IMR-90 (cell line): Measurements from ENCODE around the gene TP73. TPM values are rescaled to one million over a fixed set of nuclear protein-coding genes. Genes with fewer than 3 reads are reported as not detected.

Source experiments
- ATAC-seq: fragments of 200-7000 bp; cut with Tn5 transposase; 2 replicates; pipeline ENCODE4 v1.9.1; 2020; ENCODE audit warnings: low read depth, mild to moderate bottlenecking, moderate library complexity
- BruUV-seq: library from RNA; stranded (reverse); fragments of 400-500 nt; replicated peaks from 2 replicates; lab custom pipeline; 2021; lab: Mats Ljungman, UMichigan
- CTCF ChIA-PET: fragments of 300-600 bp; formaldehyde crosslinking; extraction: SDS; loops from one replicate; lab custom pipeline; 2021; ENCODE audit warnings: antibody characterized with exemption; lab: Yijun Ruan, JAX
- POLR2A ChIA-PET: fragments of 300-600 bp; sonication (Branson Sonifier 250); formaldehyde crosslinking; loops from one replicate; lab custom pipeline; 2022; ENCODE audit warnings: antibody characterized with exemption; ENCODE audit not compliant: unreplicated experiment; lab: Charles Lee
- DNase-seq: peaks from one replicate; pipeline ENCODE4 v3.0.0; 2013
- H2AFZ ChIP-seq: replicated peaks from 2 replicates; pipeline ENCODE3; 2013; ENCODE audit warnings: low read length, mild to moderate bottlenecking; ENCODE audit not compliant: poor library complexity
- H2AK5ac ChIP-seq: 2 replicates; pipeline ENCODE4 v1.6.1; 2013; ENCODE audit warnings: low read depth, low read length, inconsistent platforms
- H2AK9ac ChIP-seq: replicated peaks from 2 replicates; pipeline ENCODE3; 2013; ENCODE audit warnings: mild to moderate bottlenecking, low read depth, low read length, moderate library complexity; ENCODE audit not compliant: poor library complexity
- H2BK120ac ChIP-seq: 2 replicates; pipeline ENCODE4 v1.6.1; 2013; ENCODE audit warnings: low read depth, low read length, inconsistent platforms
- H2BK15ac ChIP-seq: 3 replicates; pipeline ENCODE4 v1.6.1; 2013; ENCODE audit warnings: low read depth, low read length, inconsistent platforms
- H2BK20ac ChIP-seq: 2 replicates; pipeline ENCODE4 v1.6.1; 2013; ENCODE audit warnings: low read depth, mild to moderate bottlenecking, inconsistent platforms, low read length, moderate library complexity
- H2BK5ac ChIP-seq: 2 replicates; pipeline ENCODE4 v1.6.1; 2013; ENCODE audit warnings: mild to moderate bottlenecking, low read depth, low read length, inconsistent platforms; ENCODE audit not compliant: poor library complexity, severe bottlenecking
- H3K14ac ChIP-seq: replicated peaks from 2 replicates; pipeline ENCODE4 v1.6.1; 2013; ENCODE audit warnings: low read depth, low read length, inconsistent platforms
- H3K18ac ChIP-seq: 2 replicates; pipeline ENCODE4 v1.6.1; 2013; ENCODE audit warnings: low read depth, low read length, control low read depth
- H3K23ac ChIP-seq: 2 replicates; pipeline ENCODE4 v1.6.1; 2013; ENCODE audit warnings: low read depth, low read length, inconsistent platforms
- H3K27ac ChIP-seq: 2 replicates; pipeline ENCODE4 v1.5.1; 2013; ENCODE audit warnings: mild to moderate bottlenecking, control low read depth, low read length; ENCODE audit not compliant: insufficient read depth
- H3K27me3 ChIP-seq: 2 replicates; pipeline ENCODE4 v1.6.1; 2013; ENCODE audit warnings: low read length; ENCODE audit not compliant: control insufficient read depth, insufficient read depth
- H3K36me3 ChIP-seq: 2 replicates; pipeline ENCODE4 v1.6.1; 2013; ENCODE audit warnings: low read length, mixed read lengths; ENCODE audit not compliant: control insufficient read depth, insufficient read depth
- H3K4ac ChIP-seq: 2 replicates; pipeline ENCODE4 v1.6.1; 2013; ENCODE audit warnings: low read depth, low read length, inconsistent platforms
- H3K4me1 ChIP-seq: 2 replicates; pipeline ENCODE4 v1.6.1; 2013; ENCODE audit warnings: low read length, mixed read lengths; ENCODE audit not compliant: control insufficient read depth, insufficient read depth
- H3K4me2 ChIP-seq: 2 replicates; pipeline ENCODE4 v1.6.1; 2013; ENCODE audit warnings: low read depth, mild to moderate bottlenecking, control low read depth, low read length, moderate library complexity
- H3K4me3 ChIP-seq: 2 replicates; pipeline ENCODE4 v1.5.1; 2013; ENCODE audit warnings: low read depth, mild to moderate bottlenecking, control low read depth, low read length, moderate library complexity; ENCODE audit not compliant: insufficient read depth
- H3K56ac ChIP-seq: 2 replicates; pipeline ENCODE4 v1.6.1; 2013; ENCODE audit warnings: low read length, inconsistent platforms; ENCODE audit not compliant: insufficient read depth; ENCODE audit errors: extremely low read depth
- H3K79me1 ChIP-seq, 2 experiments: 2 replicates each; pipeline ENCODE4 v1.6.1; 2013; ENCODE audit warnings: low read length in 2 of 2, inconsistent platforms in 1 of 2, low read depth in 1 of 2
- H3K9ac ChIP-seq: 2 replicates; pipeline ENCODE4 v1.6.1; 2013; ENCODE audit warnings: low read depth, low read length, control low read depth
- H3K9me1 ChIP-seq: 2 replicates; pipeline ENCODE4 v1.6.1; 2013; ENCODE audit warnings: low read length, inconsistent platforms; ENCODE audit not compliant: insufficient read depth
- H3K9me3 ChIP-seq: 2 replicates; pipeline ENCODE4 v1.6.1; 2013; ENCODE audit warnings: low read length; ENCODE audit not compliant: control insufficient read depth, insufficient read depth
- H4K20me1 ChIP-seq: 2 replicates; pipeline ENCODE4 v1.6.1; 2013; ENCODE audit warnings: low read length, inconsistent platforms; ENCODE audit not compliant: insufficient read depth
- H4K5ac ChIP-seq: 2 replicates; pipeline ENCODE4 v1.6.1; 2013; ENCODE audit warnings: mild to moderate bottlenecking, low read depth, low read length, control low read depth
- H4K8ac ChIP-seq, 2 experiments: 2 replicates each; pipeline ENCODE4 v1.6.1; 2013; ENCODE audit warnings: low read depth in 2 of 2, low read length in 2 of 2, control low read depth in 1 of 2, inconsistent platforms in 1 of 2
- H4K91ac ChIP-seq: 2 replicates; pipeline ENCODE4 v1.6.1; 2013; ENCODE audit warnings: low read depth, low read length, inconsistent platforms; ENCODE audit not compliant: insufficient read depth
- SMC3 ChIP-seq: fragments of 150-350 bp; IDR thresholded peaks from 2 replicates; pipeline ENCODE4 v1.6.1; 2016; ENCODE audit warnings: low read depth, mild to moderate bottlenecking, antibody characterized with exemption, low read length, moderate library complexity
- WGBS, 2 experiments: methylation state at CpG; one replicate each; pipeline versions ENCODE4 v1.1.5 to v1.1.7; 2013; ENCODE audit warnings: missing lambda C conversion rate in 2 of 2; ENCODE audit not compliant: insufficient read length in 1 of 2; ENCODE audit errors: extremely low coverage in 2 of 2; 5-methylcytosine and 5-hydroxymethylcytosine counted together
- dilution Hi-C: fragments of 300-500 bp; cut with HindIII; formaldehyde crosslinking; loops from one replicate; pipeline ENCODE4 v1.14.3; 2018; ENCODE audit warnings: low sequenced_read_pairs; ENCODE audit not compliant: unreplicated experiment
- in situ Hi-C: fragments of 300-500 bp; cut with MboI; formaldehyde crosslinking; loops from 3 replicates; pipeline ENCODE4 v1.14.3; 2019; ENCODE audit warnings: low sequenced_read_pairs, inconsistent platforms, mixed read lengths
- intact Hi-C: fragments of 100-400 bp; cut with micrococcal nuclease; formaldehyde crosslinking; loops from 2 replicates; pipeline ENCODE4 v1.10.0; 2022
- polyA plus RNA-seq, 3 experiments: library from polyadenylated mRNA; depleted of rRNA; stranded (reverse); fragments of >200 nt; gene quantifications; 2 replicates each; pipeline ENCODE4 v1.2.3, GENCODE V29; 2012; ENCODE audit warnings: low replicate concordance in 1 of 3
- total RNA-seq: library from RNA; depleted of rRNA; stranded (reverse); fragments of >200 nt; gene quantifications from 2 replicates; pipeline ENCODE4 v1.2.3, GENCODE V29; 2012

The TP73 gene
- total and polyA plus RNA-seq, 2 of the 4 experiments (the other 2 are of a cell fraction), result not detected

GRCh38 chr1:3633344-3634058, 18.8 kb upstream of the TP73 start:
- Histone ChIP-seq H2BK5ac (no peak overlapping the region), H4K5ac (no peak overlapping the region), H3K23ac (no peak overlapping the region), H3K9ac (no peak overlapping the region), H3K4me1 (no peaks in the 10 kb centered on the region), H2AK5ac (no peak overlapping the region), H3K4me3 (no peak overlapping the region), H3K9me1 (no peaks in the 10 kb centered on the region), H3K27me3 (no peaks in the 10 kb centered on the region), H3K4me2 (no peak overlapping the region), H4K8ac (no peak overlapping the region), H2BK120ac (no peak overlapping the region), H3K9me3 (no peaks in the 10 kb centered on the region), H3K27ac (no peak overlapping the region), H4K91ac (no peak overlapping the region), H2AFZ (no peak overlapping the region), H2AK9ac (no peak overlapping the region), H3K56ac (no peak overlapping the region), H2BK20ac (no peak overlapping the region), H3K18ac (no peak overlapping the region), H3K79me1 (no peaks in the 10 kb centered on the region), H3K4ac (no peak overlapping the region), H3K14ac (no peak overlapping the region), H2BK15ac (no peak overlapping the region), H4K20me1 (no peaks in the 10 kb centered on the region; the same call in 1 of the 2 replicates), H3K36me3 (peaks cover 68% of the 10 kb centered on the region)
- no peak for TF ChIP-seq SMC3
- ChIA-PET CTCF (no interaction called here), POLR2A (no interaction called here)
- DNase-seq (no peak), ATAC-seq (no peak)
- no TSS peak for BruUV-seq
- intact Hi-C loops, result no loop called here
- WGBS, 2 experiments, result 90% methylated on average over 15 of the region's 28 CpGs; no CpG with 5 or more reads in 1 of the 2 experiments
- in situ Hi-C loops, result no loop called here
- dilution Hi-C loops, result no loop called here
